HepG2 (cell line): ENCODE measurements around the gene NFATC2. TPM values are rescaled to one million over a fixed set of nuclear protein-coding genes. Genes with fewer than 3 reads are reported as not detected.

Experiments used
- ATAC-seq: fragments of 200-7000 bp; cut with Tn5 transposase; 3 replicates; pipeline ENCODE4 v1.9.1; 2020; ENCODE audit warnings: mild to moderate bottlenecking, moderate library complexity
- BruUV-seq: library from RNA; stranded (reverse); fragments of 400-500 nt; replicated peaks from 2 replicates; lab custom pipeline; 2021; lab: Mats Ljungman, UMichigan
- CTCF ChIA-PET: fragments of 300-600 bp; formaldehyde crosslinking; extraction: SDS; loops from one replicate; lab custom pipeline; 2021; ENCODE audit warnings: low total read pairs, inconsistent platforms, low intra/inter-chr PET ratio; lab: Yijun Ruan, JAX
- POLR2A ChIA-PET: fragments of 350-600 bp; sonication (Branson Sonifier 250); formaldehyde crosslinking; loops from one replicate; lab custom pipeline; 2020; ENCODE audit warnings: antibody characterized with exemption, inconsistent platforms; lab: Yijun Ruan, JAX
- DNase-seq: peaks from one replicate; pipeline ENCODE4 v3.0.0-alpha.2; 2015; ENCODE audit warnings: low spot score
- FAIRE-seq: peaks from 3 replicates; lab custom pipeline; 2011; peaks lifted over from hg19 to GRCh38; lab: Jason Lieb, UNC
- H2AFZ ChIP-seq: one replicate; pipeline ENCODE4 v1.6.1; 2011; ENCODE audit warnings: low read length, inconsistent platforms
- H3K27ac ChIP-seq: fragments of 300-600 bp; 3 replicates; pipeline ENCODE4 v1.8.0; 2011; ENCODE audit warnings: mixed run types, mild to moderate bottlenecking, mixed read lengths, low read length, inconsistent platforms; ENCODE audit not compliant: insufficient read depth; ENCODE audit errors: extremely low read length
- H3K27me3 ChIP-seq, 2 experiments: fragments of 200-600 bp in 1 of 2; 2 replicates in 1 of 2; 3 replicates in 1 of 2; pipeline versions ENCODE4 v1.6.0 to v1.8.0; 2011; ENCODE audit warnings: low read length in 2 of 2, mild to moderate bottlenecking in 2 of 2, moderate library complexity in 2 of 2, inconsistent platforms in 1 of 2; ENCODE audit not compliant: insufficient read depth in 2 of 2, control insufficient read depth in 1 of 2
- H3K36me3 ChIP-seq, 2 experiments: fragments of 200-600 bp in 1 of 2; replicated peaks in 1 of 2; 2 replicates in 1 of 2; 3 replicates in 1 of 2; pipeline versions ENCODE4 v1.5.1 to v1.8.0; 2011; ENCODE audit warnings: low read length in 2 of 2, inconsistent platforms in 1 of 2; ENCODE audit not compliant: insufficient read depth in 2 of 2, control insufficient read depth in 1 of 2
- H3K4me1 ChIP-seq: 2 replicates; pipeline ENCODE4 v1.5.1; 2012; ENCODE audit warnings: low read length, inconsistent platforms; ENCODE audit not compliant: insufficient read depth
- H3K4me2 ChIP-seq: 2 replicates; pipeline ENCODE4 v1.6.0; 2011; ENCODE audit warnings: low read depth, low read length, inconsistent platforms
- H3K4me3 ChIP-seq, 3 experiments: fragments of 200-600 bp in 1 of 3; sonication (generic), shearing (Covaris generic) in 1 of 3; replicated peaks in 1 of 3; 2 replicates each; pipeline ENCODE4 v1.5.1; 2011 to 2016; ENCODE audit warnings: low read length in 3 of 3, inconsistent platforms in 2 of 3, low read depth in 2 of 3, mild to moderate bottlenecking in 2 of 3, control low read depth in 1 of 3, mixed read lengths in 1 of 3; ENCODE audit not compliant: insufficient read depth in 1 of 3
- H3K79me2 ChIP-seq: one replicate; pipeline ENCODE4 v1.6.1; 2011; ENCODE audit warnings: low read length, inconsistent platforms; ENCODE audit not compliant: insufficient read depth
- H3K9ac ChIP-seq: 2 replicates; pipeline ENCODE4 v1.6.0; 2011; ENCODE audit warnings: mild to moderate bottlenecking, low read depth, low read length, inconsistent platforms; ENCODE audit not compliant: insufficient read depth
- H3K9me3 ChIP-seq: 2 replicates; pipeline ENCODE4 v1.5.1; 2012; ENCODE audit warnings: mild to moderate bottlenecking, low read length
- H4K20me1 ChIP-seq: 2 replicates; pipeline ENCODE4 v1.6.0; 2011; ENCODE audit warnings: inconsistent platforms, mild to moderate bottlenecking, low read length, moderate library complexity; ENCODE audit not compliant: insufficient read depth
- BRD4 ChIP-seq: sonication (generic); formaldehyde crosslinking; IDR thresholded peaks from 2 replicates; pipeline ENCODE4 v1.4.0; 2020; ENCODE audit warnings: missing genetic modification reagents
- EEA1 ChIP-seq: sonication (generic); formaldehyde crosslinking; IDR thresholded peaks from 2 replicates; pipeline ENCODE4 v1.5.1; 2020; ENCODE audit warnings: mild to moderate bottlenecking, missing genetic modification reagents, borderline replicate concordance
- KAT2B ChIP-seq: fragments of 150-350 bp; IDR thresholded peaks from 2 replicates; pipeline ENCODE4 v1.6.1; 2014; ENCODE audit warnings: low read depth, low read length, borderline replicate concordance
- ZMYM4 ChIP-seq: sonication (generic); formaldehyde crosslinking; IDR thresholded peaks from 2 replicates; pipeline ENCODE4 v1.8.1; 2023; ENCODE audit warnings: mild to moderate bottlenecking, missing genetic modification reagents
- ZNF670 ChIP-seq: sonication (generic); formaldehyde crosslinking; IDR thresholded peaks from 2 replicates; pipeline ENCODE4 v1.8.0; 2022; ENCODE audit warnings: mild to moderate bottlenecking, missing genetic modification reagents, borderline replicate concordance
- ZNF781 ChIP-seq: sonication (generic); formaldehyde crosslinking; IDR thresholded peaks from 2 replicates; pipeline ENCODE4 v1.5.1; 2020; ENCODE audit warnings: borderline replicate concordance, mild to moderate bottlenecking, missing genetic modification reagents; ENCODE audit errors: not compliant biosample characterization
- WGBS: methylation state at CpG from one replicate; pipeline ENCODE4 v1.1.6; 2017; ENCODE audit warnings: low lambda C conversion rate; 5-methylcytosine and 5-hydroxymethylcytosine counted together
- in situ Hi-C: cut with HindIII; loops from 2 replicates; pipeline ENCODE4 v1.10.0; 2017; ENCODE audit warnings: low pct_unique_long_range_greater_than_20kb; ENCODE audit not compliant: extremely low pct_ligation_motif_present
- intact Hi-C: fragments of 100-400 bp; cut with micrococcal nuclease; formaldehyde crosslinking; loops from one replicate; pipeline ENCODE4 v1.10.0; 2022; ENCODE audit not compliant: unreplicated experiment
- polyA plus RNA-seq, 8 experiments: library from polyadenylated mRNA; depleted of rRNA in 3 of 8; stranded (reverse) in 7 of 8; unstranded in 1 of 8; fragments of >200 nt; fragmentation: Illumina TruSeq in 4 of 8; extraction: Trizol in 4 of 8; gene quantifications; 2 replicates each; pipeline versions ENCODE4 v1.2.1 to v1.2.3, GENCODE V29; 2011 to 2016; ENCODE audit warnings: low read depth in 4 of 8, missing spikeins in 1 of 8, mixed read lengths in 1 of 8; ENCODE audit not compliant: insufficient read depth in 1 of 8
- total RNA-seq, 5 experiments: library from RNA; depleted of rRNA; stranded (reverse); fragments of >200 nt; fragmentation: Illumina TruSeq; extraction: Trizol; gene quantifications; 2 replicates each; pipeline ENCODE4 v1.2.3, GENCODE V29; 2016; ENCODE audit warnings: low read depth in 1 of 5
- TF ChIP-seq, protein P1 (sequence below): sonication (generic); formaldehyde crosslinking; IDR thresholded peaks from 2 replicates; pipeline ENCODE4 v1.8.1; 2023; ENCODE audit warnings: missing genetic modification reagents, inconsistent platforms, borderline replicate concordance
- TF ChIP-seq, protein P2 (sequence below): sonication (generic); formaldehyde crosslinking; IDR thresholded peaks from 2 replicates; pipeline ENCODE4 v1.9.0; 2022; ENCODE audit warnings: missing genetic modification reagents, mild to moderate bottlenecking, borderline replicate concordance

Gene NFATC2
- total and polyA plus RNA-seq, 2 of the 13 experiments (the other 11 are each of a cell fraction or from before 2014, with no cell fraction given): 1.9 to 3.3 TPM

- BruUV-seq: no TSS peak
- no peak overlapping the region for H3K9ac ChIP-seq
- DNase-seq (no peak), FAIRE-seq (no peak), ATAC-seq (no peak)
- no peaks in the 10 kb centered on the region for H4K20me1 ChIP-seq
- H3K9me3 ChIP-seq: no peaks in the 10 kb centered on the region
- TF ChIP-seq ZNF670 (CRISPR knock-in tag) (no peak), EEA1 (CRISPR knock-in tag) (no peak), ZMYM4 (CRISPR knock-in tag) (no peak), ZNF781 (CRISPR knock-in tag) (no peak), BRD4 (no peak), KAT2B (no peak)
- TF ChIP-seq, protein P1, sequence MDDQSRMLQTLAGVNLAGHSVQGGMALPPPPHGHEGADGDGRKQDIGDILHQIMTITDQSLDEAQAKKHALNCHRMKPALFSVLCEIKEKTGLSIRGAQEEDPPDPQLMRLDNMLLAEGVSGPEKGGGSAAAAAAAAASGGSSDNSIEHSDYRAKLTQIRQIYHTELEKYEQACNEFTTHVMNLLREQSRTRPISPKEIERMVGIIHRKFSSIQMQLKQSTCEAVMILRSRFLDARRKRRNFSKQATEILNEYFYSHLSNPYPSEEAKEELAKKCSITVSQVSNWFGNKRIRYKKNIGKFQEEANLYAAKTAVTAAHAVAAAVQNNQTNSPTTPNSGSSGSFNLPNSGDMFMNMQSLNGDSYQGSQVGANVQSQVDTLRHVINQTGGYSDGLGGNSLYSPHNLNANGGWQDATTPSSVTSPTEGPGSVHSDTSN: no peak
- TF ChIP-seq, protein P2, sequence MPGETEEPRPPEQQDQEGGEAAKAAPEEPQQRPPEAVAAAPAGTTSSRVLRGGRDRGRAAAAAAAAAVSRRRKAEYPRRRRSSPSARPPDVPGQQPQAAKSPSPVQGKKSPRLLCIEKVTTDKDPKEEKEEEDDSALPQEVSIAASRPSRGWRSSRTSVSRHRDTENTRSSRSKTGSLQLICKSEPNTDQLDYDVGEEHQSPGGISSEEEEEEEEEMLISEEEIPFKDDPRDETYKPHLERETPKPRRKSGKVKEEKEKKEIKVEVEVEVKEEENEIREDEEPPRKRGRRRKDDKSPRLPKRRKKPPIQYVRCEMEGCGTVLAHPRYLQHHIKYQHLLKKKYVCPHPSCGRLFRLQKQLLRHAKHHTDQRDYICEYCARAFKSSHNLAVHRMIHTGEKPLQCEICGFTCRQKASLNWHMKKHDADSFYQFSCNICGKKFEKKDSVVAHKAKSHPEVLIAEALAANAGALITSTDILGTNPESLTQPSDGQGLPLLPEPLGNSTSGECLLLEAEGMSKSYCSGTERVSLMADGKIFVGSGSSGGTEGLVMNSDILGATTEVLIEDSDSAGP (CRISPR knock-in tag): no peak
- H3K27ac ChIP-seq: no peak overlapping the region
- in situ Hi-C loops (loop anchor here (25.0 kb wide), 1 partner anchor 588 kb away; no protein-coding TSS in a partner anchor), intact Hi-C loops (no loop called here)
- H3K4me2 ChIP-seq: no peak overlapping the region
- POLR2A ChIA-PET: no interaction called here
- no peak overlapping the region for H2AFZ ChIP-seq
- no peaks in the 10 kb centered on the region for H3K79me2 ChIP-seq
- CTCF ChIA-PET: no interaction called here
- 31% methylated on average over 3 of the region's 3 CpGs for WGBS
- H3K36me3 ChIP-seq: no peaks in the 10 kb centered on the region
- peaks cover 0 to 44% of the 10 kb centered on the region in 2 experiments; a peak in 4 of 5 replicates for H3K27me3 ChIP-seq
- peaks cover 8% of the 10 kb centered on the region for H3K4me1 ChIP-seq
- no peak overlapping the region for H3K4me3 ChIP-seq
Measured at GRCh38 chr20:51575486-51575885, 33.0 kb upstream of the NFATC2 start.
